Heart left ventricle (tissue), 16 donors: ENCODE results near the gene PRKCH. TPM values are rescaled to one million over a fixed set of nuclear protein-coding genes. Genes with fewer than 3 reads are reported as not detected.

Experiments
- ATAC-seq, 4 donors: fragments of 200-7000 bp; cut with Tn5 transposase; one replicate each; pipeline ENCODE4 v1.9.1; 2020 to 2022; ENCODE audit warnings: moderate library complexity in 4 of 4, mild to moderate bottlenecking in 3 of 4, moderate number of reproducible peaks in 1 of 4
- DNase-seq, 5 donors: peaks; one replicate each; pipeline ENCODE4 v3.0.0-alpha.2; 2020
- H3K27ac ChIP-seq, 12 donors: fragments of 200-600 bp; sonication (generic) in 4 of 12; one replicate each; pipeline versions ENCODE4 v1.5.0 to v1.8.0; 2016 to 2022; ENCODE audit warnings: mild to moderate bottlenecking in 2 of 12
- H3K27me3 ChIP-seq, 9 donors: fragments of 200-600 bp; sonication (generic) in 2 of 9; one replicate each; pipeline versions ENCODE4 v1.5.1 to v1.8.0; 2016 to 2022; ENCODE audit warnings: mild to moderate bottlenecking in 3 of 9
- H3K36me3 ChIP-seq, 9 donors: fragments of 200-600 bp; sonication (generic) in 2 of 9; one replicate each; pipeline versions ENCODE4 v1.5.0 to v1.8.0; 2018 to 2022; ENCODE audit warnings: mild to moderate bottlenecking in 2 of 9
- H3K4me1 ChIP-seq, 12 donors: fragments of 200-600 bp; sonication (generic) in 4 of 12; one replicate each; pipeline versions ENCODE4 v1.5.0 to v1.8.0; 2016 to 2022; ENCODE audit warnings: mild to moderate bottlenecking in 3 of 12
- H3K4me3 ChIP-seq, 12 donors: fragments of 200-600 bp; sonication (generic) in 4 of 12; one replicate each; pipeline versions ENCODE4 v1.5.0 to v1.8.0; 2017 to 2022; ENCODE audit warnings: mild to moderate bottlenecking in 9 of 12, moderate library complexity in 4 of 12
- H3K9me3 ChIP-seq, 12 donors: fragments of 200-600 bp; sonication (generic) in 4 of 12; one replicate each; pipeline versions ENCODE4 v1.5.0 to v1.8.0; 2016 to 2022; ENCODE audit warnings: mild to moderate bottlenecking in 1 of 12
- CTCF ChIP-seq, 12 donors: fragments of 200-600 bp; sonication (generic) in 4 of 12; IDR thresholded peaks; one replicate each; pipeline versions ENCODE4 v1.5.0 to v1.8.0; 2018 to 2022; ENCODE audit warnings: antibody characterized with exemption in 12 of 12, mild to moderate bottlenecking in 5 of 12
- POLR2A ChIP-seq, 2 donors: fragments of 450-650 bp; IDR thresholded peaks; one replicate each; pipeline ENCODE4 v1.6.1; 2017; ENCODE audit warnings: antibody characterized with exemption in 2 of 2, mild to moderate bottlenecking in 2 of 2, moderate library complexity in 2 of 2
- WGBS, 4 donors: extraction: QIAGEN DNeasy Blood & Tissue Kit in 2 of 4; methylation state at CpG; one replicate each; pipeline versions ENCODE4 v1.1.5 to v1.1.7; 2013 to 2018; 5-methylcytosine and 5-hydroxymethylcytosine counted together
- intact Hi-C, 10 donors: fragments of 100-400 bp; cut with DNase I; formaldehyde crosslinking; loops; one replicate each; pipeline versions ENCODE4 v1.11.1 to v1.14.2; 2022
- polyA plus RNA-seq, 2 donors: library from polyadenylated mRNA; stranded (reverse); fragments of 200-250 nt; gene quantifications; one replicate each; pipeline ENCODE4 v1.2.3, GENCODE V29; 2013
- total RNA-seq, 9 donors: library from RNA; depleted of rRNA in 2 of 9; stranded (reverse); fragments of >200 nt in 2 of 9; fragmentation: NEBNext Ultra II Directional in 3 of 9; extraction: Animal tissue kit (Norgen Biotek cat#: 25700) in 3 of 9; gene quantifications; one replicate each; pipeline versions ENCODE4 v1.1.0 to v1.2.4, GENCODE V29; 2016 to 2023
- donor health status: ischemic (EF 13 %, LVEDD 7.1; RV severe dilation, severe dysfunction).
- donor health status: healthy with polysubstance abuse.
- donor health status: DM: no; HTN: yes; CAD: no.
- donor health status: DM: no; HTN: no; CAD: no.
- donor health status: ischemic (EF 25% LVEDD 6.9; RV normal size, moderate dysfunction).
- donor health status: ischemic (EF 25% LVEDD 5.7; RV mildly dilated, moderate dysfunction).
- donor health status: healthy.
- donor health status: DM: yes; HTN: yes; CAD: no.
- donor health status: ischemic (EF 35%, LVEDD 5.7; RV mildly dilated, moderate dysfunction).
- donor health status: nonischemic (EF 11% LVEDD 7.7; RV severe dilation, severe dysfunction).
- donor health status: DM: yes; HTN: yes; CAD: no.
- donor health status: PGD.
- donor health status: ischemic (EF 29% LVEDD 5.4; RV normal size, mild dysfunction).
- donor health status: nonischemic (EF 23%, LVEDD 6.1; RV moderate dilation, normal function).

Gene PRKCH
- total and polyA plus RNA-seq, 11 donors: 6.1 to 49.2 (median 21.7) TPM

GRCh38 chr14:61573321-61573720 lies 251.9 kb downstream of the PRKCH start:
- Histone ChIP-seq H3K36me3 (no peaks in the 10 kb centered on the region), H3K4me3 (no peak overlapping the region), H3K27me3 (no peaks in the 10 kb centered on the region), H3K27ac (peak overlapping the region in 1 of 12 donors; percentile 17), H3K4me1 (peaks cover 6 to 61% (median 22%) of the 10 kb centered on the region in 12 donors), H3K9me3 (no peaks in the 10 kb centered on the region)
- TF ChIP-seq POLR2A (IDR thresholded peaks at IDR 0.05) (no peak), CTCF (IDR thresholded peaks at IDR 0.05) (no peak)
- WGBS, 4 donors: 87 to 92% (median 91%) methylated on average over 3 of the region's 3 CpGs
- DNase-seq (no peak), ATAC-seq (no peak)
- intact Hi-C loops: no loop called here

GRCh38 chr14:61573748-61574513 lies 252.6 kb downstream of the PRKCH start:
- intact Hi-C loops: no loop called here
- no peaks in the 10 kb centered on the region for H3K9me3 ChIP-seq

GRCh38 chr14:61574514-61574807 lies 253.1 kb downstream of the PRKCH start:
- TF ChIP-seq CTCF (IDR thresholded peaks at IDR 0.05) (no peak), POLR2A (IDR thresholded peaks at IDR 0.05) (no peak)
- no peaks in the 10 kb centered on the region for H3K27me3 ChIP-seq
- intact Hi-C loops: no loop called here
- peaks cover 6 to 50% (median 14%) of the 10 kb centered on the region in 12 donors for H3K4me1 ChIP-seq
- WGBS, 4 donors: 78 to 89% (median 84%) methylated on average over 7 of the region's 7 CpGs
- H3K27ac ChIP-seq: no peak overlapping the region
- ATAC-seq (no peak), DNase-seq (no peak)
- H3K4me3 ChIP-seq: no peak overlapping the region
- no peaks in the 10 kb centered on the region for H3K9me3 ChIP-seq
- H3K36me3 ChIP-seq: no peaks in the 10 kb centered on the region

More at GRCh38 chr14:61573748-61574513, 252.6 kb downstream of the PRKCH start:
- Histone ChIP-seq H3K4me1 (peaks cover 6 to 55% (median 19%) of the 10 kb centered on the region in 12 donors), H3K27me3 (no peaks in the 10 kb centered on the region), H3K4me3 (no peak overlapping the region), H3K27ac (peak overlapping the region in 1 of 12 donors; percentile 17), H3K36me3 (no peaks in the 10 kb centered on the region)
- ATAC-seq (no peak), DNase-seq (no peak)
- WGBS, 4 donors: 70 to 77% (median 75%) methylated on average over 7 of the region's 7 CpGs
- TF ChIP-seq POLR2A (IDR thresholded peaks at IDR 0.05) (no peak), CTCF (IDR thresholded peaks at IDR 0.05) (no peak)

GRCh38 chr14:61575126-61575525 lies 253.7 kb downstream of the PRKCH start:
- Histone ChIP-seq H3K4me1 (peaks cover 4 to 46% (median 8%) of the 10 kb centered on the region in 12 donors), H3K27me3 (no peaks in the 10 kb centered on the region), H3K9me3 (no peaks in the 10 kb centered on the region), H3K4me3 (no peak overlapping the region), H3K36me3 (no peaks in the 10 kb centered on the region), H3K27ac (no peak overlapping the region)
- ATAC-seq (no peak), DNase-seq (peak in 1 of 5 donors; percentile 1)
- intact Hi-C loops: no loop called here
- TF ChIP-seq CTCF (IDR thresholded peaks at IDR 0.05) (no peak), POLR2A (IDR thresholded peaks at IDR 0.05) (no peak)
- 78 to 84% (median 83%) methylated on average over 3 of the region's 3 CpGs for WGBS, 4 donors
